Pons (tissue), 1 donor: ENCODE data around the gene IGFBP7.

Experiments used
- DNase-seq: peaks from one replicate; pipeline ENCODE4 v3.0.0-alpha.2; 2016; ENCODE audit warnings: low spot score

Gene IGFBP7

GRCh38 chr4:57095245-57095644 is 14.9 kb downstream of the IGFBP7 start:
- DNase-seq, result no peak

DNA sequence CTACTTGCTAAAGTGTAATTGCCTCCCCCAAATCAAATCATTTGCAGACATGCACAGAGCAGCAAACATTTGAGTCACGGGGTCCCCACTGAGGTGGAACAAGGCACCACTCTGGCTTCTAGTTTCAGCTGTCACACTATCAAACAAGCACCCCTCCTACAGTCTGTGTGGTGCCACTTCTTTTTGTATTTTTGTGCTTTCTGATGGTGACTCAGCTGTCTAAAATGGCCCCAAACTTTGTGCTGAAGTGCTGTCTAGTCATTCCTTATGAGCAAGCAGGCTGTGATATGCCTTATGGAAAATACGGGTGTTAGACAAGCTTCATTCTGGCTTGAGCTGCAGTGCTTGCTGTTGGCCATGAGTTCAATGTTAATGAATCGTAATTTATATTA is 15.4 kb downstream of the IGFBP7 start:
- DNase-seq, result no peak

DNA sequence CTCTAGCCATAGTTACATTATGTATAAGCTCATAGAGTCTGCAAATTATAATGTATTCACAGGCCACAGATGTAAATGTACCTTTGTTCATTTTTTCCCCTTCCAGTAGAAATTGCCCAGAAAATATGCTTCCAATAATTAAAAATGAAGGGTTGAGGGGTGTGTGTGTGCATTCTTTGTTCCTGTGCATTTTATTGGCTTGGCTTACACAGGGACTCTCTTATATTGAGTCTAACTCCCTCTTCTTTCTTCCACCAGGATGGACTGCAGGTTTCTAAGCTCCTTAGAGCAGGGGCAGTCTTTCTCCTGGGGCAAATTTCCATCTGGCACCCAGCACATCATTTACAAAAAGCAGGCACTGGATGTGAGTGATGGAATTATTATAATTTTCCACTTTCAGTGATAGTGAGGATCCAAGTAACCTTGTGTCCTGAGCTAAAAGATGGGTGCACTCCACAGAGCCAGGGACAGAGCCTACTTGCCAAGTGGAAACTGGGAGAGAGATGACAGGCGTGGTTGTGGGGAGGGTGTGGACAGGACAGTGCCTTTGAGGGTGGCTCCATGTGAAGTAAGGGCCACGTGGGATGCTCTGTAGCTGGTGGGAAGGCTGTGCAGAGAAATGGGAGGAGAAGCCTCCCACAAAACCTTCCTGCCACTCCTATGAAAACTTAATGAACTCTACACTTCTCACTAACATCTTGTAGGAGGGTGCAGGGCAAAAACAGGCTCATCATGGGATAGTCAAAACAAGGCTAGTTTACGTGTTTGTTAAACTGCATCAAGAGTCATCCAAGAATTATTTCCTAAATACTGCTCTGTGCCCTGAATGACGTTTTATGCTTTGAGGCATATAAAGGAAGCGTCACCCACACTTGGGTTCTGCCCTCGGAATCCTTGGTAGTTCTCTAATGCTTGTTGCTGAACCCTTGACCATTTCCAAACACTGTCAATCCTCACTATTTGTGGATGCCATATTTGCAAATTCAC is 16.0 kb downstream of the IGFBP7 start:
- no peak for DNase-seq

GRCh38 chr4:57091657-57092162 is 18.5 kb downstream of the IGFBP7 start:
- DNase-seq, result no peak

- DNase-seq, result no peak
Measured at GRCh38 chr4:57090079-57090478, 20.1 kb downstream of the IGFBP7 start.

- DNase-seq, result no peak
Measured at GRCh38 chr4:57089549-57089948, 20.6 kb downstream of the IGFBP7 start.

DNA sequence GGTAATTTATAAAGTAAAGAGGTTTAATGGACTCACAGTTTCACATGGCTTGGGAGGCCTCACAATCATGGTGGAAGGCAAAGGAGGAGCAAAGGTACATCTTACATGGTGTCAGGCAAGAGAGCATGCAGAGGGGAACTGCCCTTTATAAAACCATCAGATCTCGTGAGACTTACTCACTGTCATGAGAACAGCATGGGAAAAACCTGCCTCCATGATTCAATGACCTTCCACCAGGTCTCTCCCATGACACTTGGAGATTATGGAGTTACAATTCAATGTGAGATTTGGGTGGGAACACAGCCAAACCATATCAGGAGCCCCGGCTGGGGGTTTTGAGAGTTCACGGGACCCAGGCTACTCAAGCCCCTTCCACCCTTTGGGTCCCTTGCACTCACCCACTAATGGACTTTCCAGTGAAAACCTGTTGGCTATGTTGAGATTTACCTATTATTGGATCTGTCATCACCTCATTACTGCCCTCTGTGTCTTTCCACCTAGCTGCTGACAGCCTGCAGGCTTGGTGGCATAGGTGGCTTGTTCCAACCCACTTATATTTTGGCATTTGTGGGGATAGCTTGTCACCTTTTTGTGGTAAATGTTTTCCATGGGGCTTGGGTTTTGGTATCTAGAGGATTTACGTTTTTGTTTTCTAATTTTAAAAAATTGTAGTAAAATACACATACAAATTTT is 24.0 kb downstream of the IGFBP7 start:
- DNase-seq, result no peak

GRCh38 chr4:57085278-57085677 is 24.9 kb downstream of the IGFBP7 start:
- DNase-seq, result no peak

- no peak for DNase-seq
Measured at GRCh38 chr4:57084360-57084759, 25.8 kb downstream of the IGFBP7 start.

GRCh38 chr4:57083090-57083489 is 27.1 kb downstream of the IGFBP7 start:
- no peak for DNase-seq

DNA sequence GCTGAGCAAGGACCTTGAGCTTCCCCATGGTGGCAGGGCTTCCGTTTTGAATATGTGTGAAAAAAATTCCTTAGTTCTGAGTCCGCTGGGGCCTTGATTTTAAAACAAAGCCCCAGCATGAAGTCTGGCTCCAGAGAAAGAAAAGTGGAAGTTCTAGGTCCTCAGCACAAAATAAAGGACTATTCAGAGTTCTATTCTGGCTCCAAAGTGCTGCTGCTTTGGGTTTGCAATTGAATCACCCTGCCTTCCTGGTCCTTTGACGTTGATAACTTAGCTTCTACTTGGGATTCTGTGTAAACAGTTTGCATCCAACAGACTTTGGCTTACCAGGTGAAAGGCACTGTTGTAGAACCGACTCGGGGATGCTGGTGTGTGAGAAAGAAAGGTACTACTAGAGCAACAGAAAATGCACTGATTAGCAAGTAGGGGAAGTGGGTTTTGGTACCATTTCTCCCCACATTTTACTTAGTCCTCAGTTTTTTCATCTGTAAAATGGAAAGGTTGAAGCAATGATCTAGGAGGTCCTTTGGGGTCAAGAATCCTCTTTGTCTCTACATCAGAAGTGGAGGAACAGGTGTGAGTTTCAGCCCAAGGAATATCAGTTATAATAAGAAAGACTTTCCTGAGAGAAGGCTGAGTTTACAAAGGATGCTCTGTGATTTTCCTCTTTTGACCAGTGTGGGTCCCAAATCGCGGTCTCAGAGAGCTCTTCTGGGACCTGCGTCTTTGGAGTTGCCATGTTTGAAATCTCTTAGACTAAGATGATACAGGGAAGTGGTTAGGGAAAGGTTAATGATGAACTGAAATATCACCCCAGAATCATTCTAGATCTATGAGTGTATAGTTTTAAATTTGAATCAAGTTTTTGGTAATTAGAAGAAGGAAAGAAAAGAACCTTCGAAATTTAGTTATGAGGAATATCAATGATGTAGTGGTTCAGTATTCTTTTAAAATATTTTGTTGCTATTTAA is 28.2 kb downstream of the IGFBP7 start:
- DNase-seq, result peak; percentile 27

DNA sequence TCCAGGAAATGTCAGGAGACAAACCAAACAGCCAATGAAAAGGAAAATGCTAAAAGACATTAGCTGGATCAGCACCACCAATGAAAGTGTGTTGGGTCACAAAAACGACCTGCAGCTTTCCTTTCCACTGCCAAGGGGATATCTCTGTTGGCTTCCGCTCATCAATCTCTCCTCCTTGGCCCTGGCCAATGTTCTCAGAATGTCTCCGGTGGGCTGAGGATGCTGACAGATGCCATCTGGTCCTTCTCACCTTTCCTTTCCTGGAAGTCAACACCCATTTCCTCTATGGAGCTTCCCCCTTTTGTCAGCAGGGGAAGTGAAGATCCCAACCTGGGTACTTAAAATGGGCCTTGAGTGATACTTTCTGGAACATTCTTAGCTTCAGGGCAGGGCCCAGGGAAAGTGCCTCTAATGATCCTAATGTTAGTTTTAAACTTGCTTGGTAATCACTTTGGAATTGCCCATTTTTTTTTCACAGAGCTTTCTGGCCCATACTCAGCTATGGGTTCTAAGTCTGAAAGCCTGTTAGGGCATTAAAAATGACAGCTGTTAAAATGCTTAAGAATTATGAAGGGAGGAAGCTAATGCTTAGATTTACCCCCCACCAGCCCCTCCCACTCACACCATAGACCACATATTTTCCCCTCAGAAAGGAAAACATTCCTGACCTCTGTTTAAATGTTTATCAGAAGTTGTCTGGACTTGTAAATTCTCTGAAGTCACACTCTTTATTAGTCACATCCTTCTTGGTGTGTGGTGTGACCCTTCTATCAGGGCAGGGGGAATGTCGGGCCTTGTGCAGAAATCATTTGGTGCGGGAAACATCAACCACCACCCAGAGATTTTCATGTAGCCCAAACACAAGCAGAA is 29.2 kb downstream of the IGFBP7 start:
- DNase-seq, result no peak

DNA sequence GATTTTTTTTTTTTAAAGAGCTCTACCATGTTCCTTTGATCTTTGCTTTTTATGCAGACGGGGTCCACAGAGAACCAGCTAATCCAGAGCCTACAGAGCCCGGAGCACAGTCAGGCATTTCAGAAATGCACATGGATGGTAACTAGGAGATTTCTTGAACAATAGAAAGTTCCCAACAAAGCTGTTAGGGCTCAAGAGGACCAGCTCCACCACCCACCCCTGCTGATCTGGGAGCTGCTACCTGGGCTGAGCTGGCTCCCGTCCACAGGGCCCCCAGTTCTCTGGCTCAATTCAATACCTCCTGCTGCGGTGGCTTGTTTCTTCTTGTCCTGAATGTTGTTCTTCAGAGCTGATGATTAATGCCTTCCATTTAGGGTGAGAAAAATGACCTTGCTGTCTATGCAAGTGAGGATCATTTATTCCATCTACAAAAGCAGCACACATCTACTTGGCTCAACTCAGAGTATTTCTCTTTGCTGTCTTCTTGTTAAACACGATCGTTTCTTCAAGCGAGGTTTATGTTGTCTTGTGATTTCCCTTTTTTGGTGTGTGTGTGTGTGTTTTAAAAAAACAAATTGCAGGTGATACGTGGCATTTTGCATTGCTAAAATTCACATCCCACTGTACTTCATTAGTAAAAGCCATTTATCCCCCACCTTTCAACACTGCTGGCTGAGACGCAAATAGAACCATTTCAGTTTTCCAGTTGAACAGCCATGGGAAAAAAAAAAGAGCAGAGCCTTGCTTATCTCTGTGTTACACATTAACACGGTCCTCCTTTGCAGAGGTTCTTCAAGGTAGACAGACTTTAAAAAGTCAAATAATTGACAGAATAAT is 31.3 kb downstream of the IGFBP7 start:
- DNase-seq, result no peak

DNA sequence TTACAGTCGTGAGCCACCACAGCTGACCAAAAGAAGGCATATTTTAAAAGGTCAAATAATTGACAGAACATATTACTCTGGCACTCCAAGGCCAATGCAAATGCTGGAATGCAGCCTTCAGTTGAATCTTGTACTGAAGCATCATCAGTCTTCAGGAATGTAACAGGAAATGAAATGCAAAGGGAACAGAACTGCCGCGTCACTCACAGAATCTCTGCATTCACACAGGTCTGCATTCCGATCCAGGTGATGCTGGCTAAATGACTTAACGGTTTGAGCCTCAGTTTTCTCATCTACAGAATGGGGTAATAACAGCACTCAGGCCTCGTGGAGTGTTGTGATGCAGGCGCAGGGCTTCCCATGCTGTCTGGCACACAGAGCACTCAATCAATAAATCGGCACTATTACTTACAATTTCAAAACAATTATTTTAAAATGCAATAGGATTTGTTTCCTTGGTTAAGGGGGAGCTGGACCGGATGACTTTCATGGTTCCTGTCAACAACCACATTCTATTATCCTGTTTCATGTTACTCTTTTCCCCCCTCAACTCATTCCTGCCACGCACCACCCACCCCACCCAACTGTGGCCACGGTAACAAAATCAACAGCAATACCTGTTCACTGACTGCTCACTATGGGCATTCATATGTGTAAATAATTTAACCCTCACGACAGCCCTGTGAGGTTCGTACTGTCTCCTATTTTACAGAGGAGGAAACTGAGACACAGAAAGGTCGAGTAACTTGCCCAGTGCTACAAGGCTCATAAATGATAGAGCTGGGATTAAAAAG is 32.4 kb downstream of the IGFBP7 start:
- no peak for DNase-seq

DNA sequence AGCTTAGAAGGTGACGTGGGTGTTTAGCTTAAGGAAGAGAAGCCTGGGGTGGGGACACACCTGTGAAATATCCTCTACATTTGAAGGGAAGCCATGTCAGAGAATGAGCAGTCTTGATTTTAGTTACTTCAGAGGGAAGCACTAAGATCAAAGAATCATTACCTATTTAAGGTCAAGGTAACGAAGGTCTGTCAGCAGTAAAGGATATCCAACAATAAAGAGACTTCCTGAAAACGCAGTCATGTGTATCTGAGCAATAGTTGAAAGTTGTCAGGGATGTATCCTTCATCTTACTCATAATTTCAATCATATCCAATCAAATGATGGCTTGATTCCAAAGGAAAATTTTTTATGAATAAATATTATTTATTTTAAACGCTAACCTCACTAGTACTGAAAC is 33.5 kb downstream of the IGFBP7 start:
- no peak for DNase-seq

DNA sequence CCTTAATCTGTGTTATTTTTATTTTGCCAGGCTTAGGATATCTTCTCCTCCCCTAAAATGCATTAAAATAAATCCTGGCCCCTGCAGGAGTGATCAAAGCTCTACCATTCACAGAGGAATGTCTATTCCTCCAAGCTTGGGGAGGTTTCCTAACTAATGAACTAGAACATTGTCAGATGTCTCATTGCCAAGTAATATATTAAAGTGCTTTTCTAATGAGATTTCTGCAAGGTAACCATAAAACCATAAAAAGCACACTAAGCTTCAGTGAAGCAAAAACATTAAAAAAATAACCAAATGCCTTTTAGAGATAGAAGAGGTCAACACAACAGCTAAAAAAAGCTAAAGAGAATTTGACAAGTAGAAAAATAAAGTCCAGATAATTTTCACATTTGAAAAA is 34.8 kb downstream of the IGFBP7 start:
- DNase-seq, result no peak

- no peak for DNase-seq
Measured at GRCh38 chr4:57074744-57075143, 35.4 kb downstream of the IGFBP7 start.

- no peak for DNase-seq
Measured at GRCh38 chr4:57073559-57073958, 36.6 kb downstream of the IGFBP7 start.

DNA sequence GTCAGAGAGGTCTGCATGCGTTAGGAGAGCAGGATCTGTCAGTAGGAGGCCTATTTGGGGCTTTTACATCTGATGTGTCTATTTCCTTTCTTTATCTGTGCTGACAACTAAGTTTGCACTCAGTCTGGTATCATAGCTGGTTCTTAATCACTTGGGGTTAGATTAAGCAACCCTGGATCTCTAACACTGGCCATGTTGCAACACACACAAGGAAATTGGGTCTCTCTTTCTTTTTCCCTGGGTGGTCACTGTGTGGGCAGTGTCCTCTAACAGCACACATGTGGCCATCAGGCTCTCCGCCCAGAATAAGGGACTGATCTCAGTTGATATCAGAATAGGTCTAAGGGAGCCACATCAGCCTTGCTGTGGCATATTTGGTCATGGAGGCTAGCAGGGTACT is 38.9 kb downstream of the IGFBP7 start:
- DNase-seq, result no peak
